HG03457 (cell line): ENCODE data around the gene EYA3.
A peak's percentile ranks its signal among the peaks of the same experiment; 100 is the strongest.

Experiments used
- ATAC-seq: cut with Tn5 transposase; IDR thresholded peaks from one replicate; pipeline ENCODE4 v1.9.1; 2021; ENCODE audit warnings: moderate number of reproducible peaks; ENCODE audit not compliant: unreplicated experiment

The EYA3 gene

DNA sequence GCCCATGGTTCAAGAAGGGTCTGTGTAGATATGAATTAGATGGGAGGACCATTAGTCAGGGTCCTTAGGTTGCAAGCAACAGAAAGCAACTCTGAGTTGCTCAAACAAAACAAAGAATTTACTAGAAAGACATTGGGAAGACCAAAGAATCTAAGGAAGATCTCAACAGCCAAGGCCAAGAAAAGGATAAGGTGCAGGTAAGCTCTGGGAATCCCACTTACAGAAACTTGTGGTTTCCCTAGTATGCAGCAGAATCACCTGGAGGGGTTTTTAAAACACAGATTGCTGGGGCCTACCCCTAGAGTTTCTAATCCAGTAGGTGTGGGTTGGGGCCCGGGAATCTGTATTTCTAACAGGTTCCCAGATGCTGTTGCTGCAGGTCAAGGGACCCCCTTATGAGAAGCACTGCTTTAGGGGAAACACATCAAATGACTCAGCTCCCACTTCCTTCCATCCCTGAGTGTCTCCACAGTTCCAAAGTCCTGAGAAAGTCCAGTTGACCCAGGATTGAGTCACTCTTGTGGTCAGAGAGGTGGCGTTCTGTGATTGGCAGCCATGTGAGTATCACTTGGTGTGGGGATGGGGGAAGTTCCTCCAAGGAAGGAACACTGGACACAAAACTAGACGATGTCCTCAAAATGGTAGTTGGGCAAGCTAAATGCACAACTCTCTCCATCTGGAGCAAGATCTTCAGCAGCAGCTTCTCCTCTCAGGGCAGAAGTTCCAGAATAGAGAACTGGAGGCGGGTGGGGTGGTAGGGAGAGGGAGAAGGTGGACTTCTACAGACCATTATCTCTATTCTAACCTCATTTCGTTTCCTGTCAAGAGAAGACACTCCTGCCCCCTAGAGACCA is 24.2 kb upstream of the EYA3 start:
- no peak for ATAC-seq

DNA sequence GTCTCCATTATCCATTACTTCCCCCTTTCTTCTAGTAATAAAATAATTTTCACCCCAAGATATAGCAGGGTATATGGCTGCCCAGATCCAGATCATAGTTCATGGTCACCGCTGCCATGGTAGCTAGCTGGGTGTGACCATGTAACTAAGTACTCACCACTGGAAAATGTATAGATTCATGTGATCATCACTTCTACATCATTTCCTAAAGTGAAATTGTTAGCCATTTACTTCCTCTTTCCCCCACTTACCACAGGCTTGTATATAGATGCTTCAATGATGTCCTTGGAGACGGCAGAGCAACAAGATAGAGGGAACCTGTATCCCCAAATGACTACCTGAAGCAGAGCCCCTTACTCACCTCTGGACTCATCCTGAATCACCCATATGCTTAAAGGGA is 22.7 kb upstream of the EYA3 start:
- ATAC-seq, result no peak

DNA sequence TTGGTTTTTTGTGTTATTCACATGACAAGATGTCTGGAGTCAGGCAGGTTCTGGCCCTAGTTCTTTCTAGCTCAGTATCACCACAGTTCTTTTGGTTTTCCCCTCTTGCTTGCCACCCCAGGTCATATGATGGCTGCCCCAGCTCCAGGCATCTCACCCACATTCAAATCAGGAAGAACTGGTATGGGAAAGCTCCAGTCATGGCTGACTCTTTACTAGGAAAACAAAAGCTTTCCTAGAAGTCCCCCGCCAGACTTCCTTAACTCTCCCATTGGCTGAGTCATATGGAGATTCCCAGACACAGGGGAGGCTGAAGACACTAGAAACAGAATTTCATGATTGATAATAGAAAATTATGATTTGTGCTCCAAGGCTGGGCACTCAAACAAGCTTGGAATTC is 22.1 kb upstream of the EYA3 start:
- no peak for ATAC-seq

- ATAC-seq, result no peak
These were observed 21.2 kb upstream of the EYA3 start for GRCh38 chr1:28109639-28110038.

DNA sequence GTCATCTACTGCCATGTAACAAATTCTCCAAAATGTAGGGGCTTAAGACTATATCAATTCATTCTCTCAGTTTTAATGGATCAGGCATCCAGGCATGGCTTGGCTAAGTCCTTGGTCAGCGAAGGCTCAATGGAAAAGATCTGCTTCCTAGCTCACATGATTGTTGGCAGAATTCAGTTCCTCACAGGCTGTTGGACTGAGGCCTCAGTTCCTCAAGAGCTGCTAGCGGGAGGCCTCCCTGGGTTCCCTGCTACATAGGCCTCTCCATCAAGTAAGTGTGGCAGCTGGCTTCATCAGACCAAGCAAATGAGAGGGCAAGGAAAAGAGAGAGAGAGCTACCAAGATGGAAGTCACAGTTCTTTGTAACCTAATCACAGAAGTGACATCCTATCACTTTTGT is 19.6 kb upstream of the EYA3 start:
- ATAC-seq, result no peak

- no peak for ATAC-seq
These were observed 16.6 kb upstream of the EYA3 start for GRCh38 chr1:28104866-28105467.

DNA sequence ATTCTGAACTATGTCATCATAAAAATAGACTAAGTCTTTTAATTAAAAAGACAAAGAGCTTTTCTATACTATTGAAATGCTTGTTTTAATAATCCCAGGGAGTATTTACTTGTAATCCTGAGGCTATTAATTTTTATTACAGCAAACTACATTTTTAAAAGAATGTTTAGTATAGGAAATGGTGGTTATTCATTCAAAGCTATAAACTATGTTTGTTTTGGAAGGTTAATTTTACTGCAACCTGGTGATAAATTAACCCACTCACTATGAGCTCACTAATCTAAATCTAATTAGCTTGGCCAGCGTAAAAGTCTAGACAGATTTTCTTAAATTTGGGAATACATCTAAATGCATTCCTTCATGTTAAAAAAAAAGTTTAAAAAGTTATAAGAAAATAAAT is 13.8 kb upstream of the EYA3 start:
- ATAC-seq, result no peak

GRCh38 chr1:28099050-28099769 is 10.8 kb upstream of the EYA3 start:
- no peak for ATAC-seq

GRCh38 chr1:28097100-28097472 is 8.7 kb upstream of the EYA3 start:
- ATAC-seq, result no peak

- ATAC-seq, result no peak
These were observed 8.0 kb upstream of the EYA3 start for GRCh38 chr1:28096210-28097099.

DNA sequence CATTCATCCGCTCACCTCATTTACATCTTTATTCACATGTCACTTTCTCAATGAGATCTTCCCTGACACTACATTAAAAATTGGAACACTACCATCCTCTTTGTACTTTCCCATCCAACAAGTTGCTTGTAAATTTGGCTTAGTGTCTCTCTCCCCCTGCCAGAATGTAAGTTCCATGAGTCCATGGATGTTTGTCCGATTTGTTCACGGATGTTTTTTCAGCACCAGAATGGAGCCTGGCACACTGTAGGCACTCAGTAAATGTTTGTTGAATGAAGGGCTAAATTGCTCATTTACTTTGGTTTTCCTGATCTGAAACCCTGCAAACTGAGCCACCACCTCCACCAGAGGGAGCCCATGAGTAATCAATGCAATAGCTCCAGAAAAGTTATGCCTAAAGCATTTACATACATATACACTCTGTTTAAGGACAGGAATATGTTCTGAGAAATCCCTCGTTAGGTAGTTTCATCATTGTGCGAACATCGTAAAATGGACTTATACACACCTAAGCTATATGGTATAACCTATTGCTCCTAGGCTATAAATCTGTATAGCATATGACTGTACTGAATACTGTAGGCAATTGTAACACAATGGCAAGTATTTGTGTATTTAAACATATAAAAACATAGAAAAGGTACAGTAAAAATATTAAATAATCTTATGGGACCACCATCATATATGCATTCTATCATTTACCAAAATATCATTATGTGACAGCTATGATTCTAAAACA is 2.8 kb upstream of the EYA3 start:
- ATAC-seq, result no peak

GRCh38 chr1:28087614-28088167 is 719 bp downstream of the EYA3 start:
- peak; percentile 3 for ATAC-seq

- no peak for ATAC-seq
These were observed 1.8 kb downstream of the EYA3 start for GRCh38 chr1:28086651-28087050.

DNA sequence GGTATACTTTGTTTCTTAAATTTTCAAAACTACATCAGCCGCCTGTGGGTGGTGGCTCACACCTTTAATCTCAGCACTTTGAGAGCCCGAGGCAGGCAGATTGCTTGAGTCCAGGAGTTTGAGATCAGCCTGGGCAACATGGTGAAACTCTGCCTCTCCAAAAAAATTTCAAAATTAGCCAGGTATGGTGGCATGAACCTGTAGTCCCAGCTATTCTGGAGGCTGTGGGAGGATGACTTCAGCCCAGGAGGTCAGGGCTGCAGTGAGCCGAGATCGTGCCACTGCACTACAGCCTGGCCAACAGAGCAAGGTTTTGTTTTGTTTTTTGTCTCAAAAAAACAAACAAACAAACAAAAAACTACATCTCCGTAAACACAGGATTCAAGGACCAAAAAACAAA is 3.3 kb downstream of the EYA3 start:
- no peak for ATAC-seq

DNA sequence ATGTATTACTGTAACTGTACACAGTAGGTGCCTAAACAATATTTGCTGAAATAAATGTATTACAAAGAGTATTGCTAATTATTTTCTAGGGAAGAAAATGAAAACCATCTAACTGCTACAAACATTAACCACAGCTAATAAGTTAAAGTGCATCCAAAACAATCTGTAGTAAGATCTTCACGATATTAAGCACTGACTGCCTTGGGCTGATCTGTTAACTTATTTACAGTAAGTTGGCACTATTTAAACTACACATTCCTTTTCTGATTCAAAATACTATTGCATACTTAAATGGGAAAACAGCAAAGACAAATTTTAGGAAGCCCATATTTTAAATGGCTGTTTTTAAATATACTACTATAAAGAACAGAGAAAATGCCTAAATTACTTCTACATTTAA is 4.5 kb downstream of the EYA3 start:
- no peak for ATAC-seq

DNA sequence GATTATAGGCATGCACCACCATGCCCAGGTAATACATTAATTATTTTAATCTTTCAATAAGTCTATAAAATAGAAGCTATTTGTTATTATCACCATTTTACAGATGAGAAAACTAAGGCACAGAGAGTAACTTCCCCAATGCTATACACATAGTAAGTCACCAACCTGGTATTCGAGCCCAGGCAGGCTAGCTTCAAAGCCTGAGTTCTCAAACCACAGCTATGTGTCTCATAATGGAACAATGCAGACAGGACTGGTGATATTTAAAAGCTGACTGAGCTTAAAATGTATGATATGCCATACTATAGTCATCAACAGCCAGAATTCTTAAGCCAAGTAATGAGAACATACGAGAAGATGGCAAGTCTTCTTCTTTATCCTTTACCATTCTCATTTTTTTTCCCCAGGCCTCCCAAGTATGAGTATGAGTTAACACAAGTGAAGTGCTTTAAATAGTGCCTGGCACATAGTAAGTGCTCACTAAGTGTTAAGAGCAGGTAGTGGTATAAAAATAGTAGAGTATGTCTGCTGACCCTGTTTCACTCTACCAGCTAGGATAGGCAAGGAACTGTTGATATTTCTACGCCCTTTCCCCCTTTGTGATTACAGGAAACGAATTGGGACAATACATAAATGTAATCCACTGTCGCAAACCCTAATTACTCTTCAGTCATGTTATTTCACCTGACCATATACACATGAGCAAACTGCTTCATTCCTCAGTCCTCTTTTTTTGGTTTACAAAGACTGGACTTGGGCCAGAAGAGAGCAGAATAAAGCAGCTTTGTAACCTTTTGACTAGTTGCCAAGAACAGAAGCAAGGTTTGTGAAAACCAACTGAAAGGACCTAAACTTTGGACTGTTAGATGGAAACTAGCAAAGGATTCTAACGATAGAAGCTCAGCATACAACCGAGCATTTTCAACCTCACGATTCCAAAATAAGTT is 9.5 kb downstream of the EYA3 start:
- no peak for ATAC-seq

DNA sequence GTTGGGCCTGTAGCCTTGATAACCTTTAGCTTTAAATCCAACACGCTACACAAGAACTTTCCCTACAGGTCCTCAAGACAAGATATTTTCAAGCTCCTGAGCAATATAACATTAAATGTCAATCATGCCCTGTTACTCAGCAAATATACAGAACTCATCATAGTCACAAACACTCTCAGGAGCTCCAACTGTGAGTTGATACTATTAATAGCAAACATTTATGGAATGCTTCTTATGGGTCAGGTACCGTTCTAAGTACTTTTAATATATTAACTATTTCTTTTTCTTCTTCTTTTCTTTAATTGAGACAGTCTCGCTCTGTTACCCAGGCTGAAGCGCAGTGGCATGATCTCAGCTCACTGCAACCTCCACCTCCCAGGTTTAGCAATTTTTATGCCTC is 10.1 kb downstream of the EYA3 start:
- no peak for ATAC-seq

- no peak for ATAC-seq
These were observed 13.4 kb downstream of the EYA3 start for GRCh38 chr1:28074892-28075511.

- ATAC-seq, result no peak
These were observed 14.5 kb downstream of the EYA3 start for GRCh38 chr1:28073867-28074266.
